HG02678 (cell line): Measurements from ENCODE around the gene PI4K2A.

Source experiments
- ATAC-seq: cut with Tn5 transposase; IDR thresholded peaks from one replicate; pipeline ENCODE4 v1.9.1; 2021; ENCODE audit warnings: mild to moderate bottlenecking, moderate library complexity; ENCODE audit not compliant: unreplicated experiment

Gene PI4K2A

DNA sequence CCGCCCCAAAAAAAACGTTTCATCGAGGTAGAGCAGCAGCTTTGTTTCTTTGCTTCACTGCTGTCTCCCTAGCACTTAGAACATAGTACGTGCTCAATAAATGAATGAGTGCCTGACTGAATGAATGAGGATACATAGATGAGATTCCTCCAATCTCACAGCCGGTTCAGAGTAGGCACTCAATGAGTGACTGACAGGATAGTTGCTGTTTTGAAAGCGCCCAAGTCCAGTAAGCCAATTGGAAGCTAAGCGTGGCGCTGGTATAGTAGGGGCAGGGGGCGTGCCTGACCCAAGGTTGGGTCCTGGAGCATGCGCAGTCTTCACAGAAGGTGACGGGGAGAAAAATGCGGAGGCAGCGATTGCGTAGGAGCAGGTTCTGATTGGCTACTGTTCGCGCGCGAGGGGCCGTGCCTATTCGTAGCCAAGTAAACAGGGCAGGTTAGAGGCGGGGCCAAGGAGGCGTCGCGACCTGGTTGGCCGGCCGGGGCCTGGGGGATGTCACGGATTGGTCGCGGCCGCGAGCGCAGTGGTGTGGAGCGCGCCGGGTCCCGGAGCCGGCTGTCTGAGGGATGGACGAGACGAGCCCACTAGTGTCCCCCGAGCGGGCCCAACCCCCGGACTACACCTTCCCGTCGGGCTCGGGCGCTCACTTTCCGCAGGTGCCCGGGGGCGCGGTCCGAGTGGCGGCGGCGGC, at the start of gene PI4K2A:
Gene PI4K2A (plus strand): TSS at position 498 of the 694 bp plus-strand sequence. CDS start 72 bp downstream, at position 570.
- ATAC-seq = peak; percentile 99

DNA sequence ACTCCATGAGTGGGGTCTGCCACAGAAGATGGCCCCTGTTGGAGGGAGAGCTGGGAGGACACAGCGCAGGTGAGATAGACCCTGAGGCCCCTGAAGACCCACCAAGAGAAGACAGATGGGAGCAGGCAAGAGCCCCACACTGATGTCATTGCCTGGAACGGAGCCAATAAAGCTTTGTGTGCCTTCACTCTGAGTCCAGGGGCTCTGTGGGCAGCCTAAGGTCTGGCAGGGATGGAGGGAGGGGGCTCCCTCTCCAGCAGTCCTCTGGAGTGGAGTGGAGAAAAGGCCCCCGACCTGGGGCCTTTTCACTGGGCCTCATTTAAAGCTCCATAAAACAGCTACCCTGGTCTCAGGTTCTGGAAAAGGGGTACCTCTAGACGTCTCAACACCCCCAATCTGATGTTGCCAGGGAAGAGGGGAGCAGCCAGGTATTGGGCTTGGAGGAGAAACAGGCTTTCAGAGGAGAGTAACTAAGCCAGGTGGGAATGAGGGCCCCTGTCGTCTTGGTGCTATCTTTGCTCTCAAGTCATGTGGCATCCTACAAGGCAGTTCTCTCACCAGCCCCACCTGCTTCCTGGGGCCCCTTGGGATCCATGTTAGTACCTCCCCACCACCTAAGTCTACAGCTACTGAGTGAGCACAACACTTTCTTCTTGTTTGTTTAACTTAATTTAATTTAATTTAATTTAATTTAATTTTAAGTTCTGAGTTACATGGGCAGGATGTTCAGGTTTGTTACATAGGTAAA, 49.5 kb upstream of the PI4K2A start:
- ATAC-seq = no peak

DNA sequence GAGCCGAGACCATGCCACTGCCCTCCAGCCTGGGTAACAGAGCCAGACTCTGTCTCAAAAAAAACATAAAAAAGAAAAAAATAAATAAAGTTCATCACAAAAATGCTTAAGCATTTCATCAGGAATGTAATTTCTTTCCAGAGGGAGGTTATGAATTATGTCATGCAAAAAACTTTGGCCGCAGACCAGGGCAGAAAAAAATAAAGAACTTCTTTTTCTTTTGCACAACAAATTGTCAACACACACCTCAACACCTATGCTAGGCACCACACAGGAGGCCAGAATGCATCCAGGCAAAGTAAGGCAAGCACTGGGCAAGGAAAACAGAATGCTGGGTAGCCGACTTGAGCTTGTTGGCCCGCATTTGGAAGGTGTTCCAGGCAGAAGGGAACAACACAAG, 47.0 kb upstream of the PI4K2A start:
- no peak for ATAC-seq

DNA sequence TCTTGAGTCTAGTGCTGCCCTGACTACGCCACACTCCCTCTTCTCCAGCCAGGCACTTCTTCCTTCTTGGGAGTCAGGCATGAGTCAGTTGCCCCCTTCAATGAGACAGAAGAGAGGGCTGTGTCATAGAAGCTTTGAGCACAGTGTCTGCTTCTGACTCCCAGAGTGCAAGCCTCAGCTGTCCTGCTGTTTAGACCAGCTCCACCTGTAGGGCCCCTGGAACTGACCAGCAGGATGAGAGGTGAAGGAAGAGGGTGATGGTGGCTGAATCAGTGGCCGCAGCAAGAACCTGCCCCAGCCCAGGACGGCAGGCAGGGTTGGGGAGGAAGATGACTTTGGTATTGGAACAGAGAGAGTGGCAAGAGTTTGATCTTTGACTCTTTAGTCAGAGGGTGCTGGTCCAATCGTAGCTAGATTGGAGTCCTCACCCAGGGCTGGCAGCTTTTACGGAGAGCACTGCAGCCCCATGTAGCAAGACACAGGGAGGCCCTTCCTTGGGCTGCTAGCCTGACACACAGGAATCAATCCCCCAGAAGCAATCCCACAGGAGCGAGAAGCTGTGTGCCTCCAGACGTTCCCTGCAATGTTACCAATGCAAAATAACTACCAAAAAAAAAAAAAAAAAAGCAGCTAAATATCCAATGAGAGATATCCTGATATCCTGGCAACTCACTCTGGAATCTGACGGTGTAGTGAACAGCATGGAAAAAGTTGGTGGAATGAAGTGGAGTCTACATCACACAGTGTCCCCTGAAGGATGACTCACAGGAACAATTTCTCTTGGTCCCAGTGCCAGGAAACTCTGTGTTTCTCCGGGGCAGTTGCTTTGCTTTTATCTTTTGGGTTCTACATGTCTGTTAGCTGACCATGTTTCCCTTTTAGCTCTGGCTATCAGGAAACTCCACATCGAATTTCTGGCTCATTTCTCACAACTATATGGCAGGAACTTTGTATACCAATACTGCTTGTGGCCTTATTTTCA, 44.1 kb upstream of the PI4K2A start:
- no peak for ATAC-seq

DNA sequence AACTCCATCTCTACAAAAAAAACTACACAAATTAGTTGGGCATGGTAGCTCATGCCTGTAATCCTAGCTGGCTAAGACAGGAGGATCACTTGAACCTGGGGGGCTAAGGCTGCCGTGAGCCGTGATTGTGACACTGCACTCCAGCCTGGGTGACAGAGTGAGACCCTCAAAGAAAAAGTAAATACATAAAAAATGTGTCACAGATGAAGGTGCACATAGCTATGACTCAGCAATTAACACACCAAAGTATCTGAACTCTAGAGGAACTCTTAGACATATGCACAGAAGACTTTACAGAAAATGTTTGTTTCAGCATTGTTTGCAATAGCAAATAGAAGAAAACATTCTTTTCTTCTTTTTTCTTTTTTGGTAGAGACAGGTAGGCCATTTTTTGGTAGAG, 42.7 kb upstream of the PI4K2A start:
- no peak for ATAC-seq

DNA sequence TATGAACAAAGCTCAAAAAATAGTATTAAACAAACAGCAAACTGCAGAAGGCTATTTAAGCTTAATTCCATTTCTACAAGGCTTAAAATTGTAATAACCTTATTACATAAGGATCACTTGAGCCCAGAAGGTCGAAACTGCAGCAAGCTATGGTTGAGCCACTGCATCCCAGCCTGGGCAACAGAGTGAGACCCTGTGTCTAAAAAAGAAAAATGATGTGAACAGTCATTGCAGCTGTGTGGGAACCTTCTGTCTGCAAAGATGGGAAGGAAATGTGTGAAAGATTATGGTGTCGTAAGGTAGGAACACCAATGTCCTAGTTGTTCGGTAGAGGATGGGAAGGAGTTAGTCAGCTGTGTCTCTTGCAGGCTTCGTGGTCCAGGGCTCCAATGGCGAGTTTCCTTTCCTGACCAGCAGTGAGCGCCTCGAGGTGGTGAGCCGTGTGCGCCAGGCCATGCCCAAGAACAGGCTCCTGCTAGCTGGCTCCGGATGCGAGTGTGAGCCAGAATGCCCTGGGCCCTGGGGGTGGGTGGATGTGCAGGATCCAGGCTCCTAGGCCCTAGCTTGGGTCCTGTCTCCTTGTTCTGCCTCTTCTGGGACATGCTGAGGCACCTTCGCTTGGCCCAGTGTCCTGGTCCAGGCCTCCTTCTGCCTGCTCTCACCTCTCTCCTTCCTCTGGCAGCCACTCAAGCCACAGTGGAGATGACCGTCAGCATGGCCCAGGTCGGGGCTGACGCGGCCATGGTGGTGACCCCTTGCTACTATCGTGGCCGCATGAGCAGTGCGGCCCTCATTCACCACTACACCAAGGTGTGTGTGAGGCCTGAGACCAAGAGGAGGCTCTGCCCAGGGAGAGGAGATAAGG, 41.8 kb upstream of the PI4K2A start:
- no peak for ATAC-seq

DNA sequence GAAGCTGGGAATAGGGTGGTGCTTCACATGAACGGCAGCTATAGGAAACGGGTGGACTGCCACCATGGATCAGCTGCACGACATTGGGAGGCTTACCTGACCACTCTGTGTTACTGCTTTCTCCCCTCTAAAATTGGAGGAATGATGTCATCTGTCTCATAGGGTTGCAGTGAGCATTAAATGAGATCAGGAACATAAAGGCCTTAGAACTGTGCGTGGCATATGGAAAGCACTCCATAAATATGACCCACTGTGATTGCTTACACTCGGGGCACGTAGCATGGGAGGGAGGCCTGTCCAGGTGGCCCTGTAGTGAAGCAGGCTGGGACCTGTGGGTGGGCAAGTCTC, 41.2 kb upstream of the PI4K2A start:
- no peak for ATAC-seq

DNA sequence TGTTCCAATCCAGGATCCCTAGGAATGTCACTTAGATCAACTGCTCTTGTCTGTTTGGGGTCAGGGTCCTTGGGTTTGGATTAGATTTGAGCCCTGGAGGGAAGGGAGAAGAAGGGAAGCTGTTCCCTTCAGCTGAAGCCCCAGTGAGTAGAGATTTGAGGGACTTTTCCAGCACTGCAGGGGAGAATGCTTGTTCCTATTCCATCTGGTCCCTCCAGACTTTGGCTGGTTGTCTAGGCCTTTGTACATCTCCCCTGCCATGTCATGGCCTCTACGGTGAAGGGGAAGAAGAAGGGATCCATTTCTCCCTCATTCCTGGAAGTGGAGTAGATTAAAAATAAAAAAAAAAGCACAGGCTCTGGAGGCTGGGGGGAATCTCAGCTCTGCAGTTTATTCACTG, 39.9 kb upstream of the PI4K2A start:
- no peak for ATAC-seq

DNA sequence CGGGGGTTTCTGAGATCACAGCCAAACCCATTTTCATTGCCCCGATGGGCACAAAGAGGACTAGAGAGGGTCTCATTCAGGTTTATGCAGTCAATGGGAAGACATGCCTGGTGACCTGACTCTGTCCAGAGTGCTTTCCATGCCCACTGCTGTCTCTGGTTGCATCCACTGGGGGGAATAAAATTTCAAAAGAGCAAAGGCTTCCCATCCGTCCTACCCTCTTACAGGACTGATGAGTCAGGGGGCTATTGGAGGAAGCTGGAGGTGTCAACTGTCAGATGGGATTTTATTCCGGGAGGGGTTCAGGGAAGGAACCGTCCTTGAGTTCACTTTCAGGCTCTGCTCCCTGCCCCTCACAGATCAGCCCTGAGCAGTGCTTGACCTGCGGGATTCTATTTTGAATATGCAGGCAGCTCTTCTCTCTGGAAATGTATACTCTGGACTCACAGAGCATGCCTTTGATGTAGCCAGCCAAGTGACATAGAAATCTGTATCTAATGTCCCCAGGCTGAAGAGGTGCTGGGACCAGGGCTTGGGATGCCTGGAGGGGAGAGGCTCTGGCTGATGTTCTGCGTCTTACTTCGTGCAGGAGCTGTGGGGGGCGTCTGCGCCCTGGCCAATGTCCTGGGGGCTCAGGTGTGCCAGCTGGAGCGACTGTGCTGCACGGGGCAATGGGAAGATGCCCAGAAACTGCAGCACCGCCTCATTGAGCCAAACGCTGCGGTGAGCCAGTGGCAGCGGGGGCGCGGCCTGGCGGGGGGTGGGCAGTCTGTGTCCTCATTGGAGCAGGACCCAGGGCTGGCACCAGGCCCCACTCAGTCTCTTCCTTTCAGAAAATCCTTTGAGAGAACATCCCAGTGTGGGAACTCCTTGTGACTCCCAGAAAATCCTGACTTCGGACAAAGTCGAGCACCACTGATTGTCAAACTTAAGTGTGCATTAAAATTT, 38.9 kb upstream of the PI4K2A start:
- no peak for ATAC-seq

DNA sequence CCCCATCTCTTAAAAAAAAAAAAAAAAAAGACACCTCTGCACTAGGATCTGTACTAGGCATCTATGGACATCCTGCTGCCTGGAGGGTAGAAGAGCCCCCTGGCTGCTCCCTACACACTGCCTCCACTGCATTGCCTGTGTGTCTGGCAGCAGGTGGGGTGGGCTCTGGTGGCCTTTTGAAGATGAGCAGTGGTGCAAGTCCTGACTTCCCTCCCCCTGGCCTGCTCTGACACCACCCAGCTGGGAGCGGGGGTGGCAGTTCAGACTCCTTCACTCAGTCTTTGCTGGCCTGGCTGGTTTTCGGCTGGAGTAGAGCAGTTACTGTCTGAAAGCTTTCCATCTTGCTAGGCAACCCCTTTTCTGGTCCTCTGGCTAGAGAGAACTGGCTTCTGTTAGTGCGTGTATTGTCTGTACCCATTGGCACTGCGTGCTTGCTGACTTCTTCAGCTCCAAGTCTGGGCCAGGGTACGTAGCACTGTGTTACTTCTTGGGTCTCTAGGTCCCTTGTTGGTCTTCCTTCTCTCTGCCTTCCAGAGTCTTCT, 33.3 kb upstream of the PI4K2A start:
- no peak for ATAC-seq

DNA sequence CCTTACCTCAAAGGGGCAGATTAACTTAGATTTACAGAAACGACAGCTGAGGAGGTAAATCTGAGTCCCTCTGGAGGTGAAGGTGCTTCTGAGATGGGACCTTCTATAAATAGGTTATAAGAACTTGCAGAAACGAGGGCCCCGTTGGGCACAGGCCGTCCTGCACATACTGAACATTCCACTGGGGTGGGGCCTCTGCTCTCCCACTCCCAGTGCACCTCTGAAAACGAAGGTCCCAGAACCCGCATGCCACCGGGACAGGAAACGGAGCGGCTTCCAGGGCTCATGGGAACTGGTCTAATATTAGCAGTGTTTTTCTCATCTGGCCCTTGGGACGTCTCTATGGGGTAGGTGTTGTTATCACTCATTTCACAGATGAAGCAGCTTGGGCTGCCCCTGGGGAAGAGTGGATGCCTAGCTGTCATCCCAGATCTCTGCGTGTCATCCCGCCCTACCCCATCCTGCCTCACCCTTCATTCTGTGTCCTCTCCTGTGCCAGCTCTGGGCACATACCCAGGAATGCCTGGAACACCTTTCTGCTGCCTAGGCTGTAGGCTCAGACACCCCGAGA, 31.4 kb upstream of the PI4K2A start:
- ATAC-seq = no peak

DNA sequence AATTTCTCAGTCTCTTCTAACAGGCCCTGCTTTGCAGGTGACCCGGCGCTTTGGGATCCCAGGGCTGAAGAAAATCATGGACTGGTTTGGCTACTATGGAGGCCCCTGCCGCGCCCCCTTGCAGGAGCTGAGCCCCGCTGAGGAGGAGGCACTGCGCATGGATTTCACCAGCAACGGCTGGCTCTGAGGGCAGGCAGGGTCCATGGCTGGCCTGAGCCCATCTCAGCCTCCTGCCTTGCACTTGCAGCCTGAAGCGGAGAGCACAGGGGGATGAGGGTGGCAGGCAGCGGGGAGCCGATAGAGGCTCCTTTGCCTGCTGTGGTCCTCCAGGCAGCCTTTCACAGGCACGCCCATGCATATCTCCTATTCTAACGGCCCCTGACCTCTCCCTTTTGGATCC, 29.0 kb upstream of the PI4K2A start:
- no peak for ATAC-seq

DNA sequence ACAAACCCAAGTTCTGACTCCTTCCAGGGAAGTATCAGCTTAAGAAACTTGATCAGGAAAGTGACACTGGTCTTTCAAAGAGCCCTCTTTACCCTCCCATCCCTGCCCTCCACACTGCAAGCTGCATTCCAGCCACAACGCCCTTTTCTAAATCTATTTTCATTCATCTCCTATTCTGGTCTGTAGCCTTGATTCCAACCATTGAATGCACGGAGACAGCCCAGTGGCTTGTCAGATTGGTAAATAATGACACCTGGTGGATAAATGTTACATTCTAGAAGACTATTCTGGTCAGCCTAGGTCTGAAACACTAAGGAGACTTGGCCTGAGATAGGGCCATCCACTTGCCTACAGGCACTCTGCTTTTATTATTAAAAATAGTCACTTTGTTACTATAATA, 28.1 kb upstream of the PI4K2A start:
- ATAC-seq = no peak

DNA sequence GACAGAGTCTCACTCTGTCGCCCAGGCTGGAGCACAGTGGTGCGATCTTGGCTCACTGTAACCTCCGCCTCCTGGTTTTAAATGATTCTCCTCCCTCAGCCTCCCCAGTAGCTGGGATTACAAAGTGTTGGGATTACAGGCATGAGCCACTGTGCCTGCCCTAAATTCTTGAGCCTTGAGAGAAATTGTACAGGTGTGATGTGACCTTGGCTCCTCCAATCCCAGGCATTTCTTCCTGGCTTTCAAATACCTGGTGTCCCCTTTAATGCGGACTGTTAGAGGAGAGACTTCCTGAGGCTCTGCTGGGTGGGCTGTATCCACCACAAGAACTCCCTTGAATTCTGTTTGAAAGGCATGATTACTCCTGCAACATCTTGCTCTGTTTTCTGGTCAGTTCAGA, 22.2 kb upstream of the PI4K2A start:
- no peak for ATAC-seq

DNA sequence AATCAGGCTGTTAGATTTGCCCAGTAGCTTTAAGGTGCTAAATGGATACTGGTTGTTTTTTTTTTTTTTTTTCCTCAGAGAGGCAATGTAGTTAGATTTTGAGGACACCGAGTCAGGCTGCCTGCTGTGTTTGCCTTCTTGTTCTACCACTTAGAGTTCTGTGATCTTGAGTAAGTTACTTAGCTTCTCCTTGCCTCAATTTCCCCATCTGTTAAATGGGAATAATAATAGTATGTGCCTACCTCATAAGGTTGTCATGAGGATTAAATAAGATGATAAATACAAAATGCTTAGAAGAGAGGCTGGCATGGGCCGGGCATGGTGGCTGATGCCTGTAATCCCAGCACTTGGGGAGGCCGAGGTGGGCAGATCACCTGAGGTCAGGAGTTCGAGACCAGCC, 21.7 kb upstream of the PI4K2A start:
- ATAC-seq = no peak

DNA sequence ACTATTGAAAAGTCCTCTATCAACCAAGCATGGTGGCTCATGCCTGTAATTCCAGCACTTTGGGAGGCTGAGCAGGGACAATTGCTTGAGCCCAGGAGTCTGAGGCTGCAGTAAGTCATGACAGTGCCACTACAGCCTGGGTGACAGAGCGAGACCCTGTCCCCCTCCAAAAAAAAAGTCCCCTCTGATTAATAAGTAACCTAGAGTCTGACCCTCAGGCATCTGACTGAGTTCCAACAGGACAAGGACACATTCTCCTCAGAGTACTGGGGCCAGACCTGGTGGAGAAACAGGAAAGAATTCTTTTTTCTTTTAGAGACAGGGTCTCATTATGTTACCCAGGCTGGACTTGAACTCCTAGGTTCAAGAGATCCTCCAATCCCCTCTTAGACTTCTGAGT, 17.2 kb upstream of the PI4K2A start:
- ATAC-seq = no peak

DNA sequence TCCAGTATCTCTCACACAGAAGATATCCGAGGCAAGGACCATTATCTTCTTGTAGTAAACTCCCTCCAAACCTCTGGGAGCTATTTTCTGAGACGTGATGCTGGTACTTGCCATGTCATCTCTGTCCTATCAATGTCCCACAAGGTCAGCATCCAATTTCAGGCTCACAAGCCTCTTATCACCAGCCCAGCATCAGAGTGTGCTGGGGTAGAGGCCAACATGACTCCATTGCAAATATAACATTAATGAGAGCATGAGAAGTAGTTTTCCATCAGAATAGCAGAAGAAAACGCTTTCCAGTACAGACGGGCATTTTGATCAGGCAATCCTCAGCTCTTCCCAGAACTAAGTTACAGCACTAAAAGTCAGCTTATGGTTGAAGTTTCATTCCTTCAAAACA, 12.7 kb upstream of the PI4K2A start:
- ATAC-seq = no peak

DNA sequence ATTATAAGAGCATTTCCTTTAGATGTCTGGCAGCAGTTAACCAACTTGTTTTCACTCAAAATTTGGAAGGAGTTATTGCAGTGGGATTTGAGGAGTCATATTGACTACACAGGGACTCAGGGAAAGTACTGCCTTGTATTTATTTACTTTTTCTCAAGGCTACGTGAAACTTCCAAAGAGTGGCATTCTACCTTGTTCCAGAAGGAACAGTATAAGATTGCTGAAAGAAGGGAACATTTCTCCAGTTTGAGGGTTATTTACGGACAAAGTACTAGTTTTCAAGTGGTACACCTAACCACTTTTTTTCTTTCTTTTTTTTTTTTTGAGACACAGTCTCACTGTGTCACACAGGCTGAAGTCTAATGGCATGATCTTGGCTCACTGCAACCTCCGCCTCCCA, 12.2 kb upstream of the PI4K2A start:
- ATAC-seq = no peak

DNA sequence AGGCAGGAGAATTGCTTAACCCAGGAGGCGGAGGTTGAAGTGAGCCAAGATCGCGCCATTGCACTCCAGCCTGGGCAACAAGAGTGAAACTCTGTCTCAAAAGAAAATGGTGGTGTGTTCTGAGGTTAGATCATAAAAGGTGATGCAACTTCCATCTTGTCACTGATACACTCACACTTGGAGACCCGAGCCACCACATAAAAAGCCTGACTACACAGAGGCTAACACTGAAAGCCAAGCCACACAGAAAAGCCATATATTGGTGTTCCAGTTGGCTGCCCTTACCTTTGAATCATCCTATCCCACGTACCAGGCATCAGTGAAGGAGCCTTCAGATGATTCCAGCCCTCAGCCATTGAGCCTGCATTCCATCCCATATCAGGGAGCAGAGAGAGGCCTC, 11.2 kb upstream of the PI4K2A start:
- ATAC-seq = no peak
